HL-60 (cell line): Measurements from ENCODE around the gene CCDC88B.

Source experiments
- DNase-seq, 2 experiments: peaks; one replicate each; pipeline ENCODE4 v3.0.0-alpha.2; 2010 to 2020; ENCODE audit warnings: low read depth in 1 of 2, low spot score in 1 of 2
- H3K27ac ChIP-seq: fragments of 250-450 bp; sonication (Bioruptor Pico); replicated peaks from 2 replicates; pipeline ENCODE4 v1.5.1; 2020; ENCODE audit warnings: mild to moderate bottlenecking, moderate library complexity
- H3K27me3 ChIP-seq: fragments of 250-450 bp; sonication (Bioruptor Pico); 2 replicates; pipeline ENCODE4 v1.5.1; 2021; ENCODE audit warnings: mild to moderate bottlenecking, moderate library complexity; ENCODE audit not compliant: insufficient read depth, poor library complexity, severe bottlenecking
- H3K4me3 ChIP-seq: replicated peaks from 2 replicates; pipeline ENCODE4 v1.5.1; 2011; ENCODE audit warnings: mild to moderate bottlenecking, control low read depth, low read length; ENCODE audit not compliant: insufficient read depth
- GABPA ChIP-seq: IDR thresholded peaks from 2 replicates; pipeline ENCODE4 v1.6.1; 2012; ENCODE audit warnings: low read depth
- POLR2AphosphoS5 ChIP-seq: IDR thresholded peaks from 2 replicates; pipeline ENCODE4 v1.6.1; 2012; ENCODE audit warnings: low read depth
- SPI1 ChIP-seq: IDR thresholded peaks from 2 replicates; pipeline ENCODE4 v1.6.1; 2012; ENCODE audit warnings: low read depth, mild to moderate bottlenecking, borderline replicate concordance
- TF ChIP-seq, protein P1 (sequence below): IDR thresholded peaks from one replicate; pipeline ENCODE4 v1.5.1; 2011; ENCODE audit warnings: low read length, control low read depth, inconsistent platforms; ENCODE audit not compliant: insufficient read depth
- TF ChIP-seq, protein P2 (sequence below): IDR thresholded peaks from 2 replicates; pipeline ENCODE4 v1.6.1; 2012; ENCODE audit warnings: low read depth; ENCODE audit not compliant: insufficient replicate concordance

The CCDC88B gene

DNA sequence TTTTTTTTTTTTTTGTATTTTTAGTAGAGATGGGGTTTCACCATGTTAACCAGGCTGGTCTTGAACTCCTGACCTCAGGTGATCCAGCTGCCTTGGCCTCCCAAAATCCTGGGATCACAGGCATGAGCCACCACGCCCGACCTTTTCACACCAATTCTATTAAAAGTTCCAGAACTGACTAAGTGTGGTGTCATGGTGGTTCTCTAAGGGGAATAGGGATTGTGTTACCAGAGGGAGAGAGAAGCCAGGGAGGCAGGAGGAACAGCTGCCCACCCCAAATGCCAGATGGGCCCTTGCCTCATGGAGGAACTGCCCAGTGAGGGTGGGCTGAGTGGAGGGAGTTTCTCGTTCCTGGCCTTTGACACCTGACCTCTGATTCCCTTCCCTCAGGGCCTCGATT, 24.9 kb downstream of the CCDC88B start:
- no peak overlapping the region for H3K4me3 ChIP-seq
- H3K27ac ChIP-seq = no peak overlapping the region
- DNase-seq = no peak
- no peaks in the 10 kb centered on the region for H3K27me3 ChIP-seq
- TF ChIP-seq GABPA (no peak), SPI1 (no peak)
- TF ChIP-seq, protein P1, sequence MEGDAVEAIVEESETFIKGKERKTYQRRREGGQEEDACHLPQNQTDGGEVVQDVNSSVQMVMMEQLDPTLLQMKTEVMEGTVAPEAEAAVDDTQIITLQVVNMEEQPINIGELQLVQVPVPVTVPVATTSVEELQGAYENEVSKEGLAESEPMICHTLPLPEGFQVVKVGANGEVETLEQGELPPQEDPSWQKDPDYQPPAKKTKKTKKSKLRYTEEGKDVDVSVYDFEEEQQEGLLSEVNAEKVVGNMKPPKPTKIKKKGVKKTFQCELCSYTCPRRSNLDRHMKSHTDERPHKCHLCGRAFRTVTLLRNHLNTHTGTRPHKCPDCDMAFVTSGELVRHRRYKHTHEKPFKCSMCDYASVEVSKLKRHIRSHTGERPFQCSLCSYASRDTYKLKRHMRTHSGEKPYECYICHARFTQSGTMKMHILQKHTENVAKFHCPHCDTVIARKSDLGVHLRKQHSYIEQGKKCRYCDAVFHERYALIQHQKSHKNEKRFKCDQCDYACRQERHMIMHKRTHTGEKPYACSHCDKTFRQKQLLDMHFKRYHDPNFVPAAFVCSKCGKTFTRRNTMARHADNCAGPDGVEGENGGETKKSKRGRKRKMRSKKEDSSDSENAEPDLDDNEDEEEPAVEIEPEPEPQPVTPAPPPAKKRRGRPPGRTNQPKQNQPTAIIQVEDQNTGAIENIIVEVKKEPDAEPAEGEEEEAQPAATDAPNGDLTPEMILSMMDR = no peak
- TF ChIP-seq, protein P2, sequence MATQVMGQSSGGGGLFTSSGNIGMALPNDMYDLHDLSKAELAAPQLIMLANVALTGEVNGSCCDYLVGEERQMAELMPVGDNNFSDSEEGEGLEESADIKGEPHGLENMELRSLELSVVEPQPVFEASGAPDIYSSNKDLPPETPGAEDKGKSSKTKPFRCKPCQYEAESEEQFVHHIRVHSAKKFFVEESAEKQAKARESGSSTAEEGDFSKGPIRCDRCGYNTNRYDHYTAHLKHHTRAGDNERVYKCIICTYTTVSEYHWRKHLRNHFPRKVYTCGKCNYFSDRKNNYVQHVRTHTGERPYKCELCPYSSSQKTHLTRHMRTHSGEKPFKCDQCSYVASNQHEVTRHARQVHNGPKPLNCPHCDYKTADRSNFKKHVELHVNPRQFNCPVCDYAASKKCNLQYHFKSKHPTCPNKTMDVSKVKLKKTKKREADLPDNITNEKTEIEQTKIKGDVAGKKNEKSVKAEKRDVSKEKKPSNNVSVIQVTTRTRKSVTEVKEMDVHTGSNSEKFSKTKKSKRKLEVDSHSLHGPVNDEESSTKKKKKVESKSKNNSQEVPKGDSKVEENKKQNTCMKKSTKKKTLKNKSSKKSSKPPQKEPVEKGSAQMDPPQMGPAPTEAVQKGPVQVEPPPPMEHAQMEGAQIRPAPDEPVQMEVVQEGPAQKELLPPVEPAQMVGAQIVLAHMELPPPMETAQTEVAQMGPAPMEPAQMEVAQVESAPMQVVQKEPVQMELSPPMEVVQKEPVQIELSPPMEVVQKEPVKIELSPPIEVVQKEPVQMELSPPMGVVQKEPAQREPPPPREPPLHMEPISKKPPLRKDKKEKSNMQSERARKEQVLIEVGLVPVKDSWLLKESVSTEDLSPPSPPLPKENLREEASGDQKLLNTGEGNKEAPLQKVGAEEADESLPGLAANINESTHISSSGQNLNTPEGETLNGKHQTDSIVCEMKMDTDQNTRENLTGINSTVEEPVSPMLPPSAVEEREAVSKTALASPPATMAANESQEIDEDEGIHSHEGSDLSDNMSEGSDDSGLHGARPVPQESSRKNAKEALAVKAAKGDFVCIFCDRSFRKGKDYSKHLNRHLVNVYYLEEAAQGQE = no peak

DNA sequence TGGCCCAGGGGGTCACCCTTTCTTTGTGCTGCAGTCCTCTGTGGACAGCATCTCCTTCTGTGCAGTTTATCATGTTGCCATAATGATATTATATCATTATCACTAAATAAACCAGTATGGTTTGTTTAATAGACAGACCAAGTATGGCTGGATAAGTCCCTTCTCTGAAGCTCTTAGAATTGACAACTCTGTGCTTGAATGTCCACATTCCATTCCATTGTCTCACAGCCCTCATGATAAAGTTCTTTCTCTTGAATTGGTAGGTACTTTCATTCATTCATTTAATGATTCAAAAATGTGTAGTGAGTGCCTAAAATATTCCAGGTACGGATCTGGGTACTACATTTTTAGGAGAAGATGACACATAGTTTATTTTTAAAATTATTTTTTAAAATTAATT, 26.7 kb downstream of the CCDC88B start:
- TF ChIP-seq, protein P2 = no peak
- no peak for TF ChIP-seq SPI1
- TF ChIP-seq POLR2AphosphoS5 = no peak
- no peak for TF ChIP-seq GABPA
- TF ChIP-seq, protein P1 = no peak
- no peak overlapping the region for H3K4me3 ChIP-seq
- no peak for DNase-seq
- no peak overlapping the region for H3K27ac ChIP-seq
- no peaks in the 10 kb centered on the region for H3K27me3 ChIP-seq

DNA sequence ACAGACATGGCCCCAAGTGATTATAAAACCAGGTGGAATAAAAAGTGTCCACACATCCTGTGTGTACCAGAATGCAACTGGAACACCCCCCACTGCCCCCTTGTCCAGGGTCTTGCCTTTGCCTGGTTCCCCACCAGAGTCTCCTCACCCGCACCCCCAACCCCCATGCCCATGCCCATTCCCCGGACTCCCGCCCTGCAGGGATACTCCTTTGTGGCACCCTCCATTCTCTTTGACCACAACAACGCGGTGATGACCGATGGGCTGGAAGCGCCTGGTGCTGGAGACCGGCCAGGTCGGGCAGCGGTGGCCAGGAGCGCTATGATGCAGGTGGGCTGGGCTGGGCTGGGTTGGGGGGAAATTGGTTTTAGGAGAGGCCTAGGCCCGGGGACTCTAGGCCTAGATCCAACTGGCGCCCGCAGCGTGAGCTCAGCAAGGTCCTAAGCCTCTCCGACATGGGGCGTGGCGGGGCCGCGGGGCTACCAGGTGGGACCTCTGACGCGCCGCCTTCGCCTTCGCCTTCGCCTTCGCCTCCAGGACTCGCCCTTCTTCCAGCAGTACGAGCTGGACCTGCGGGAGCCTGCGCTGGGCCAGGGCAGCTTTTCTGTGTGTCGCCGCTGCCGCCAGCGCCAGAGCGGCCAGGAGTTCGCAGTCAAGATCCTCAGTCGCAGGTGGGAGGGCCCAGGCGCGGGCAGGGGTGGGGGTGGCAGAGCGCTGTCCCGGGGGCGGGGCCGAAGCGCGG, 28.1 kb downstream of the CCDC88B start:
- no peak overlapping the region for H3K4me3 ChIP-seq
- 0 out of 2 replicates have a peak, but pooled peaks have one; percentile 27 for TF ChIP-seq POLR2AphosphoS5
- TF ChIP-seq, protein P2 = no peak
- no peak for DNase-seq
- no peak overlapping the region for H3K27ac ChIP-seq
- H3K27me3 ChIP-seq = no peaks in the 10 kb centered on the region

DNA sequence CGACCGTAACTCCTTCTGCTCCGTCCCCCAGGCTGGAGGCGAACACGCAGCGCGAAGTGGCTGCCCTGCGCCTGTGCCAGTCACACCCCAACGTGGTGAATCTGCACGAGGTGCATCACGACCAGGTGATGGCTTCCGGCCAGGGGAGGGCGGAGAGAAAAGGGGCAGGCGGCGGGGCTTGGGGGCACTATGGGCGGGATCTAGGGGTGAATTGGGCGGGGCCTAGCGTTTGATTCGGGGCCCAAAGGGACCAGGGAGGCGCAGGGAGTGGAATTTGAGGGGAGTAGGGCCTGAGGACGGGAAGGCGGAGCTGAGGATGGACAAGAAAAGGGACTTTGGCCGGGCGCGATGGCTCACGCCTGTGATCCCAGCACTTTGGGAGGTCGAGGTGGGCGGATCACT, 28.7 kb downstream of the CCDC88B start:
- no peak overlapping the region for H3K4me3 ChIP-seq
- TF ChIP-seq, protein P2 = no peak
- TF ChIP-seq, protein P1 = no peak
- TF ChIP-seq POLR2AphosphoS5 (no peak), GABPA (no peak), SPI1 (no peak)
- no peak overlapping the region for H3K27ac ChIP-seq
- no peaks in the 10 kb centered on the region for H3K27me3 ChIP-seq
- no peak for DNase-seq
